ENCODE data around the gene GOLGA1. TPM values are rescaled to one million over a fixed set of nuclear protein-coding genes. Genes with fewer than 3 reads are reported as not detected.
"Not testable (repeated sequence)": the region's sequence is repeated elsewhere in the genome, so short reads cannot be mapped to it uniquely, and the experiment has no call there.

Gene GOLGA1
- total RNA-seq, 1 donor from 2014 or later, result 22.1 TPM

- intact Hi-C loops (cut with DNase I), result no loop called here
- DNase-seq (ENCODE audit: low spot score), result no peak
Observed at GRCh38 chr9:124846969-124847368, 93.9 kb downstream of the GOLGA1 start.

GRCh38 chr9:124846467-124846866, 94.4 kb downstream of the GOLGA1 start:
- intact Hi-C loops (cut with DNase I), result not testable (repeated sequence)

GRCh38 chr9:124844291-124844690, 96.6 kb downstream of the GOLGA1 start:
- DNase-seq (ENCODE audit: low spot score), result no peak

More at GRCh38 chr9:124846467-124846866, 94.4 kb downstream of the GOLGA1 start:
- not testable (repeated sequence) for DNase-seq (ENCODE audit: low spot score)

GRCh38 chr9:124843456-124844034, 97.3 kb downstream of the GOLGA1 start:
- intact Hi-C loops (cut with DNase I), result no loop called here
- no peak for DNase-seq (ENCODE audit: low spot score)

More at GRCh38 chr9:124844291-124844690, 96.6 kb downstream of the GOLGA1 start:
- intact Hi-C loops (cut with DNase I), result no loop called here

GRCh38 chr9:124841075-124841821, 99.6 kb downstream of the GOLGA1 start:
- intact Hi-C loops (cut with DNase I), result no loop called here

GRCh38 chr9:124840300-124840833, 100.5 kb downstream of the GOLGA1 start:
- intact Hi-C loops (cut with DNase I), result no loop called here
- DNase-seq (ENCODE audit: low spot score), result no peak

More at GRCh38 chr9:124841075-124841821, 99.6 kb downstream of the GOLGA1 start:
- no peak for DNase-seq (ENCODE audit: low spot score)

- no peak for DNase-seq (ENCODE audit: low spot score)
Observed at GRCh38 chr9:124839612-124840299, 101.1 kb downstream of the GOLGA1 start.

GRCh38 chr9:124838567-124839275, 102.2 kb downstream of the GOLGA1 start:
- DNase-seq (ENCODE audit: low spot score); intact Hi-C loops (cut with DNase I): not testable (repeated sequence)

More at GRCh38 chr9:124839612-124840299, 101.1 kb downstream of the GOLGA1 start:
- intact Hi-C loops (cut with DNase I), result no loop called here

GRCh38 chr9:124838132-124838531, 102.8 kb downstream of the GOLGA1 start:
- DNase-seq (ENCODE audit: low spot score); intact Hi-C loops (cut with DNase I): not testable (repeated sequence)

- peak; percentile 88 for DNase-seq (ENCODE audit: low spot score)
- intact Hi-C loops (cut with DNase I), result no loop called here
Observed at GRCh38 chr9:124835026-124835557, 105.8 kb downstream of the GOLGA1 start.

GRCh38 chr9:124834591-124834990, 106.3 kb downstream of the GOLGA1 start:
- DNase-seq (ENCODE audit: low spot score), result no peak
- intact Hi-C loops (cut with DNase I), result loop anchor here (5.0 kb wide), 1 partner anchor 57 kb away; the partner anchor contains the start of gene OLFML2A

- intact Hi-C loops (cut with DNase I), result loop anchor here (5.0 kb wide), 1 partner anchor 55 kb away; the partner anchor contains the start of gene OLFML2A
- peak; percentile 91 for DNase-seq (ENCODE audit: low spot score)
Observed at GRCh38 chr9:124831642-124832364, 109.1 kb downstream of the GOLGA1 start.

- DNase-seq (ENCODE audit: low spot score), result no peak
- intact Hi-C loops (cut with DNase I), result loop anchor here (5.0 kb wide), 1 partner anchor 53 kb away; the partner anchor contains the start of gene OLFML2A
Observed at GRCh38 chr9:124830593-124830992, 110.3 kb downstream of the GOLGA1 start.

GRCh38 chr9:124829334-124829669, 111.6 kb downstream of the GOLGA1 start:
- intact Hi-C loops (cut with DNase I), result no loop called here

GRCh38 chr9:124828489-124829333, 112.2 kb downstream of the GOLGA1 start:
- intact Hi-C loops (cut with DNase I), result no loop called here
- no peak for DNase-seq (ENCODE audit: low spot score)

More at GRCh38 chr9:124829334-124829669, 111.6 kb downstream of the GOLGA1 start:
- DNase-seq (ENCODE audit: low spot score), result no peak

All from cardiac septum (tissue), 1 donor.